Measurements from ENCODE around the gene SELENOI. TPM values are rescaled to one million over a fixed set of nuclear protein-coding genes. Genes with fewer than 3 reads are reported as not detected.
"Not testable (repeated sequence)": the region's sequence is repeated elsewhere in the genome, so short reads cannot be mapped to it uniquely, and the experiment has no call there.

SELENOI gene
- total RNA-seq, 1 donor from 2014 or later: 17.9 TPM

DNA sequence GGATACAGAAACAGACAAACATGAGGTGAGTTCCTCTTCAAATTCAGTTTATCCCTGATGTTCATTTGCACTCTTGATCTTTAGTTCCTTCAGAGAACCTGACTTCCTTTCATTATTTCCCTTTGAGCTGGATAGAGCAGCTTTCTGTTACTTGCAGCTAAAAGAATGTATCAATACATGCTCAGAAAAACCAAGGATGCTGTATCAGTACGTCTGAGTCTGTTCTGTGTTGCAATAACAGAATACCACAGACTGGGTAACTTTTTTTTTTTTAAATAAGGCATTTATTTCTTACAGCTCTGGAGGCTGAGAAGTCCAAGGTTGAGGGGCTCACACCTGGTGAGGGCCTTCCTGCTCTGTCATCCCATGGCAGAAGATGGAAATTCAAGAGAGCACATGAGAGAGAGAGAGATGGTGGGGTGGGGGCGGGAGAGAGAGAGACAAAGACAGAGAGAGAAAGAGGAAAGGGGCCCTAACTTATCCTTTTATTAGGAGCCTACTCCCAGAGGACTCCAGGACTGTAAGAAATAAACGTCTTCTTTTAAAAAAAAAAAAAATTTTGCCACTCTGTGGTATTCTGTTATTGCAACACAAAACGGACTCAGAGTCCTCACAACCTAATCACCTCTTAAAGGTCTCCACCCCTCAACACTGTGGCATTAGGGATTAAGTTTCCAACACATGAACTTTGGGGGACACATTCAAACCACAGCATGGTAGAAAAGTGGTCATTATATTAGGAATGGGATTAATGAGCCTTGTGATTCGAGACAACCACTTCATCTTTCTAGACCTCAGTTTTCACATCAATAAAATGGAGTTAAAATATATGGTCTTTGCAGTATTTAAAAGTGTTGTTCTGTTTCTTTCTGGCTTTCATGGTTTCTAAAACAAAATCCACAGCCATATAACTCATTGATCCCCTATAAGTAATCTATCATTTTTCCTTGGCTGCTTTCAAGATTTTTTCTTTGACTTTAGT, 18.4 kb upstream of the SELENOI start:
- no peak for DNase-seq (ENCODE audit: low read depth, low spot score)

DNA sequence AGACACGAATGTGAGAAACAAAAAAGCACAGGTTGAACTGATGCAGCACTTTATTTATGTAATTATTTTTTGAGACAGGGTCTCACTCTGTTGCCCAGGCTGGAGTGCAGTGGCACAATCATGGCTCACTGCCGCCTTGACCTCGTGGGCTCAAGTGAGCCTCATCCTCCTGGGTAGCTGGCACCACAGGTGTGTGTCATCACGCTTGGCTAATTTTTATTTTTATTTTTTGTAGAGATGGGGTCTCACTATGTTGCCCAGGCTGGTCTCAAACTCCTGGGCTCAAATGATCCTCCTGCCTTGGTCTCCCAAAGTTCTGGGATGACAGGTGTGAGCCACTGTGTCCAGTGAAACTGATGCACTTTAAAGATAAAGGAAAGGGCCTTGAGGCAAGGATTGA, 16.9 kb upstream of the SELENOI start:
- not testable (repeated sequence) for DNase-seq (ENCODE audit: low read depth, low spot score)

DNA sequence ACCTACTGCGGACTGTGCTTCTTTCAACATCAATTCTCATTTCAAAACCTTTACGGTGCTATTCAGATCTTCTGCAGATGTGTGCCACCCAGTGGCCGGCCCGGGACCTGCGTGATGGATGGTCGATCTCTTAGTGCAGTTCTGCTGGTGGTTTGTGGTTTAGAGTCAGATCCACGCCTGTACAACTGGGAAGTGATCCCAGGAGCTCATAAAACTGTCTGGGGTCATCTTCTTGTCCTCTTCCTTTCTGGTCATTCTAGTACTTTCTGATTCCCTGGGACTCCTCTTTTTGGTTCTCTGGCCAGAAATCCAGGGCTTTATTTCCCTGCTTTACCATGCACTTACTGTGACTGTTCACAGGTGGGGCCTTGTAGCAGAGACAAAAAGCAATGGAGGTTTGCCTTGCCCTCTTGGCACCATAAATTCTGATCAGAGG, 15.8 kb upstream of the SELENOI start:
- DNase-seq (ENCODE audit: low read depth, low spot score): peak; percentile 29

DNA sequence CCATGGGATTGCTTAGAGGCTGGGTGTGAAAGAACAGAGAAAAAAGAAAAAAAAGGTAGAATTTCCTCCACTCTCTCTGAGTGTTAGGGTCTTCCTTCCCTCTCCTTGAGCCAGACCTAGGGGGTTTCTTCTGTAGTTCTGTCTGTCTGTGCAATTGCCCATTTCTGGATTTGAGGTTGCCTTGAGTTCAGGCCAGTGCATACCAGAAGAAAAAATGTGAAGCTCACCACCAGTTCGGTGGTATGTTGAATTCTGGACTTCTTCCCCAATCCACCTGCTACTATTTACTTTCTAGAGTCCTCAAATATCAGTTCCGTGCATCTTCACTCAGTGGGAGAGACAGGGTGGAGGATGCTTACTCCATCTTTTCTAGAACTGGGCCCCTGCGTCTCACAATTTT, 15.3 kb upstream of the SELENOI start:
- DNase-seq (ENCODE audit: low read depth, low spot score): no peak

DNA sequence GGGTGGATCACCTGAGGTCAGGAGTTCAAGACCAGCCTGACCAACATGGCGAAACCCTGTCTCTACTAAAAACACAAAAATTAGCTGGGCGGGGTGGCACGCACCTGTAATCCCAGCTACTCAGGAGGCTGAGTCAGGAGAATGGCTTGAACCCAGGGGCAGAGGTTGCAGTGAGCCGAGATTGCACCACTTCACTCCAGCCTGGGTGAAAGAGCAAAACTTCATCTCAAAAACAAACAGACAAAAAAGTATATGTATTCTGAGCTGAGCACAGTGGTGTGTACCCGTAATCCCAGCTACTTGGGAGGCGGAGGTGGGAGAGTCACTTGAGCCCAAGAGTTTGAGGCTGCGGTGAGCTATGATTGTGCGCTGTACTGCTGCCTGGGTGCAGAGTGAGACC, 14.6 kb upstream of the SELENOI start:
- not testable (repeated sequence) for DNase-seq (ENCODE audit: low read depth, low spot score)

DNA sequence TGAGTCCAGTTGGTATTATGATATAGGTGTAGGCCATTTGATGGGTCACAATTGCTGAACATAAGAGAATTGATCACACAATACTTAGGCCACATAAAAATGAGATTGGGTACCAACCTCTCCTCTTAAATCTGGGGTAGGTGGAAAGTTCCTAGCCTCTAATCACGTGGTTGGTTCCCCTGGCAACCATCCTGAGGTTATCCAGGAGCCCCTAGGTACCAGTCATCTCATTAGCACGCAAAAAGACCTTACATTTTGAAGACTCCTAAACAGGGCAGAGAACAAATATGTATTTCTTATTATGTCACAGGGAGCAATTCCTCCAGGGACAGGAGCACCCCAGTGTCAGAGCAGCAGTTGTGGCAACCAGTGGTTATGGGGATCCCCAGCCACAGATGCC, 12.7 kb upstream of the SELENOI start:
- no peak for DNase-seq (ENCODE audit: low read depth, low spot score)

DNA sequence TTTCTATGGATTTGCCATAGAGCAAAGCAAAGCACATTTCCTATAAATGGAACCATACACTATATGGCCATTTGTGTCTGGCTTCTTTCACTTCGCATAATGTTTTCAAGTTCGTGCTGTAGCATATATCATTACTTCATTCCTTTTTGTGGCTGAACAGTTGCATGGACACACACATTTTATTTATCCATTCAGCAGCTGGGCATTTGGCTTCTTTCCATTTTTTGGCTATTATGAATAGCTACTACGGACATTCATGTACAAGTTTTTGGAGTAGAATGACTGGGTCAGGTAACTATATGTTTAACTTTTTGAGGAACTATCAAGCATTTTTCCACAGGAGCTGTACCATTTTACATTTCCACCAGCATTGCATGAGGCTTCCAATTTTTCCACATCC, 10.7 kb upstream of the SELENOI start:
- DNase-seq (ENCODE audit: low read depth, low spot score): no peak

DNA sequence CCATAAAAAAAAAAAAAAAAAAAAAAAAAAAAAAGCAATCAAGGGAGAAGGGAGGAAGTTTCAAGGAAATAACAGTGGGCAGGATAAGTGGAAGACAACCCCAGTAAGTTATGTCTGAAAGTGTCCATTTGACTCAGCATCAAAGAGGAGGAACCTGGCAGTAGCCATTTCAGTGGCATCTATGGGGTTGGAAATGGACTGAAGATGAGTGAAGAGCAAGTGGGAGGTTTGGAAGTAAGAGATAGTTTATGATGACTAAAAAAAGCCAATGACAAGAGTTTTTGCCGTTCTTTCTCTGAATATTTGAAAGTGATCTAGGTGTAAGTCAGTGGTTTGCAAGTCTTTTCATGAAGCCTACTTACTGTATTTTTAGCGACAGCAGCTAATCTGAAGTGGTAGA, 9.2 kb upstream of the SELENOI start:
- no peak for DNase-seq (ENCODE audit: low read depth, low spot score)

DNA sequence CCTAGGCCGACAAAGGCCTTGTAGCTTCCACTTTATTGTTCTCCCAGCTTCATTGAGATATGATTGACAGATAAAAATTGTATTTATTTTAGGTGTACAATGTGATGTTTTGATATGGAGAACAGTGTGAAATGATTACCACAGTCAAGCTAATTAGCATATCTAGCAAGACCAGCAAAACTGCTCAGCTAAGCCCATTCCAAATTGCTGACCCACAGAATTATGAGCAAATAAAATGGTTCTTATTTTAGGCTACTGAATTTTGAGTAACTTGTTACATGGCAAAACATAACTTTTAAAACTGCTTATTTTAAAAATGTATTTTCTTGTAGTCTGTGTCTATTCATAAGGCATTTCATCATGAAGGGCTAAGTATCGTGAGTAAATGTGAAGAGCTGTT, 8.6 kb upstream of the SELENOI start:
- DNase-seq (ENCODE audit: low read depth, low spot score): no peak

DNA sequence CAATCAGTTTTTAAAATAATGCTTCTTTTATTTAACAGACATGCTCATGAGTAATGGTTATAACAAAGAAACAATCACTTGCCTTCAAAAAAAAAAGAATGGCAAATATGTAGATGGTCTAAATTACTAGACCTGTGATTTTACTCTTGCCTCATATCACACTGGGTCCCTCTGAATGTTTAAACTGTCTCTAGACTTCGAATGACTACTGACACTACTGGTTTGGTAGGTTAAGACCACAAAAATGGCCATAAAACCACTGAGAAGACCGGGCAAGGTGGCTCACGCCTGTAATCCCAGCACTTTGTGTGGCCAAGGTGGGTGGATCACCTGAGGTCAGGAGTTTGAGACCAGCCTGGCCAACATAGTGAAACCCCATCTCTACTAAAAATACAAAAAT, 5.1 kb upstream of the SELENOI start:
- no peak for DNase-seq (ENCODE audit: low read depth, low spot score)

DNA sequence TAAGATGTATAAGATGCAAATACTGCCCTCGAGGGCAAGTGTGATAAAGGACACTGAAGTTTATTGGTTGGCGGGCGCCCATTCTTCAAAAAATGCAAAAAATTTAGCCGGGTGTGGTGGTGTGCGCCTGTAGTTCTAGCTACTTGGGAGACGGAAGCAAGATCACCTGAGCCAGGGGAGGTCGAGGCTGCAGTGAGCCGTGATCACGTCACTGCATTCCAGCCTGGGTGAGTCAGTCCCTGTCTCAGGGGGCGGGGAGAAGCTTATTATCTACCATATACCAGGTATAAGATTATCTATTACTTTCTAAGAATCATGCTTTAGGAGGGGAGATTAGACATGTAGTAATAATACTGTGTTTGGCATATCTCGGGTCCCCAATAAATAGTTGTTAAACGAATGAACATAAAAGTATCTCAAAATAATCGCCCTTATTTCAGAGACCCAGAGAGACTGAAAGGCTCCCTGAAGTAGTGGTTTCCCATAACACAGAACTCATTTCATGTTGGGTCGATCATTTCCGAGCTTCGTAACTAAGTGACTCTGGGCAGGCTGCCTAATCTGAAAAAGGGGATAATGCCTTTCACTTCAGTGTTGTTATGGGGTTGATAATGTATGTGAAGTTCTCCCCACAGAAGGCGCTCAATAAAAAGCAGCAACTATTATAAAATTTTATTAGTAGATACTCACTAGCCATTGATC, 1.2 kb upstream of the SELENOI start:
- no peak for DNase-seq (ENCODE audit: low read depth, low spot score)

DNA sequence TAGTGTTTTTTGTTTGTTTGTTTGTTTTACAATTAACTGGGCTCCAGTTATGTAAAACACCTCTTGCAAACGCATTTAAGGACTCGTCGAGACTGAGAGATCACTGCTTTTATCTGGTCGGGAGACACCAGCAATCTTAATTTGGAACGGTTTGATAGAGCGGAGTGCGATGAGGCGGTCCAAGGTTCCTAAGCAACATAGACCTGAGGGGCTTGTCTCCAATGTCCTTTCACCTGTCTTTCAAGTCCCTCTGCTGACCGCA, 729 bp upstream of the SELENOI start:
- no peak for DNase-seq (ENCODE audit: low read depth, low spot score)

DNA sequence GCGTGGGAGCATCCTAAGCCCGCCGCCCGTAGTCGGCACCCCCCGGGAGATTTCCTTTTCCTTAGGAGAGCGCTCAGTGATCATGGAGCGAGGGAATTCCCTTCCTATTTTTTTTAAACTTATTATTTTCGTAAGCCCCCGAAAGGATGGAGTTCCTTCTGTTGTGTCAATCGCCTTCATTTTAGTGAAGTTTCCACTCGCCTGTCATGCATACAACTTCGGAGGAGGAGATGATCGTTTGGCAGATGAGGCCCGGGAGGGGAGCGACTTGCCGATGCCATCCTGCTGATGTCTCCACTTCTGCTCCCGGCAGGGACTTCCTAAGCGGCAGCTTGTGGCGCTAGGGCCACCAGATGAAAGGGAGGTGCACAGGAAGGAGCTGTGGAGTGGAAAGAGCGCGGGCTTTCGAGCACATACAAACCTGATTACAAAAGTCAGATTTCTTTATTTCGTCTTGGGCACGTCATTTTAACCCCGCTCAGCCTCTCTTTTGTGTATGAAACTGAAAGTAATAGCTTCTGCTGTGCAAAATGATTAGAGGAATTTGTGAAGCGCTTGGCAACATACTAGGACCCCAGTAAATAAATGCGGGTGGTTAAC, 611 bp downstream of the SELENOI start, which contains the start of gene ADGRF3:
ADGRF3 (minus strand) TSS at position 336 of the 600 bp plus-strand sequence. CDS start 555 bp downstream, outside the sequence.
- DNase-seq (ENCODE audit: low read depth, low spot score): no peak

DNA sequence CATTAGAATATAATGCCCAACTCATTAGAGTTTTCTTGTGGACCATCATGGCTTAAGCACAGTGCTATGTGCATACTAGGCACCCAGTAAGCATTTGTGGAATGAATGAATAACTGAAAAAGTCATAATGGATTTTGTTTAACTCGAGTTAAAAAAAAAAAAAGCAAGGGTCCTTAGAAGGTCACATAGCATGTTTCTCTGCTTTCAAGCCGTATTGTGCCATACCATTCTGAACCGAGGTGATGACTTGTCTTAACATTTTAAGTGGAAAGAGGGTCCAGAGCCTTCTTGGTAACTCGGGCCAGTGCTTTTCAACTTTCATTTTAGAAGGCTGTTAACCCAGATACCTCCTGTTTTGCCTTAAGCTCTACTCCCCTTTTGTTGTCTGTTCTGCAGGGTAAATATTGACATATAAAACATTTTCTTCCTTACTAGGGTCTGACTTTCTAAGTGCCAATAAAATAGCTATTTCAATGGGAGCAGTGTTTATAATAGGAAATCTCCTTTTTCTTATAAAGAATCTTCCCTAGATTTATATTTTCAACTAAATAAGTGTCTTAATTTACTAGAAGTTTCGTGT, 1.4 kb downstream of the SELENOI start:
- DNase-seq (ENCODE audit: low read depth, low spot score): no peak

DNA sequence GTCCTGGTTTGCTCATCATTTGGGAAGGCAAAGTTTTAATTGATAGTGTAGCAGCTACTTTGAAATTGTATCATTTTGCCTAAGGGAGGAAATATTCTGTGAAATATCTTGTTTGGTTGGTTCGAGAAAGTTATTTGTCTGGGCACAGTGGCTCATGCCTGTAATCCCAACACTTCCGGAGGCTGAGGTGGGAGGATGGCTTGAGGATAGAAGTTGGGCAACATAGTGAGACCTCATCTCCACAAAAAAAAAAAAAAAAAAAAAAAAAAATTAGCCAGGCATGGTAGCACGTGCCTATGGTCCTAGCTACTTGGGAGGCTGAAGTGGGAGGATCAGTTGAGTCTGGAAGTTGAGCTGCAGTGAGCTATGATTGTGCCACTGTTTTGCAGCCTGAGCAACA, 3.7 kb downstream of the SELENOI start:
- no peak for DNase-seq (ENCODE audit: low read depth, low spot score)

DNA sequence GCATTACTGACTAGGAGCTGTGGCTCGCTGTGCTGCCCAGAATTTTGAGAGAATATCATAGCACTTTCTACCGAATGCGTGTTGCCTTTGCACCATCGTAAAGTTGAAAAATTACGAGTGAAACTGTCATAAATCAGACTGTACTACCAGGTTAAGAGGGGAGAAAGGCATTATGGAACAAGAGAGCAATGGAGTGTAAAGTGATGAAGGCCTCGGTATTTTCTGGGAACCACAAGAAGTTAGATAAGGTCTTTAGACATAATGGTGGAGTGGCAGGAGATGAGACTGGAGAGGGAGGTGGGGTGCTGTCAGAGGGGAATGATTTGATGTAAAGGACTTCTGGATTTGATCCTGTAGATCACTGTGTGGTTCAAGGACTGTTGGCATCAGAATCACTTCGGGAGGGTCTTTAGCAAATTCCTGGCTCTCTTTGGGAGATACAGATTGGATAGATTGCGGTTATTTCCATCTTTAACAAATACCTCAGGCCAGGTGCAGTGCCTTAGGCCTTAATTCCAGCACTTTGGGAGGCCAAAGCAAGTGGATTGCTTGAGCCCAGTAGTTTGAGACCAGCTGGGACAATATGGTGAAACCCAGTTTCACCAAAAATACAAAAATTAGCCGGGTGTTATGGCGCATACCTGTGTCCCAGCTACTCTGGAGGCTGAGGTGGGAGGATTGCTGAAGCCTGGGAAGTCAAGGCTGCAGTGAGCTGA, 5.6 kb downstream of the SELENOI start:
- DNase-seq (ENCODE audit: low read depth, low spot score): no peak

DNA sequence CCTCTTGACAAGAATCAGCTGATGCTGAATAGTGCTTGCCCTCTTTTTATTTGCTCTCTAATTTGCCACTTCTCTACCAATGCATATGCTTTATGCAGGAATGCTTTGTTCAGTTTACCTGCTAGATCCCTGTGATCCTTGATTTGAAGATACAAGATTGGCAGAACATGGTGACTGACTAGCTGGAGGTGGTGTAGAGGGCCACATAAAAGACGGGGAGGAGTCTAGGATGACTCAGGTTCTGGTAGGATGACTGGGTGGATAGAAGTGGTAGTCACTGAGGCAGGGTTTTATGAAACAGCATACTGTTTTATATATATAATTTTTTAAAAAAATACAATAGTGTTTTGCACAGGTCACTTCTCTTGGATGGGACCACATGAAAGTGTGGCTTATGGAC, 6.9 kb downstream of the SELENOI start:
- DNase-seq (ENCODE audit: low read depth, low spot score): no peak

DNA sequence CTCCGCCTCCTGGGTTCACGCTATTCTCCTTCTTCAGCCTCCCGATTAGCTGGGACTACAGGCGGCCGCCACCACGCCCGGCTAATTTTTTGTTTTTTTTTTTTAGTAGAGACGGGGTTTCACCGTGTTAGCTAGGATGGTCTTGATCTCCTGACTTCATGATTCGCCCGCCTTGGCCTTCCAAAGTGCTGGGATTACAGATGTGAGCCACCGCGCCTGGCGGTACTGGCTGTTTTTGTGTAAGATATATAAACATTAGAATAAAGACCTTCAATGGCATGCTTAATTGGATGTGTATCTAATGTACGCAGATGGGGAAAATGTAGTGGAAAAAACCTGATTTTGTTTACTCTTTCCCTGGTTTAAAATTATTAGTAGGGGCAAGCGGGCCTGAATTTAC, 8.5 kb downstream of the SELENOI start:
- not testable (repeated sequence) for DNase-seq (ENCODE audit: low read depth, low spot score)

DNA sequence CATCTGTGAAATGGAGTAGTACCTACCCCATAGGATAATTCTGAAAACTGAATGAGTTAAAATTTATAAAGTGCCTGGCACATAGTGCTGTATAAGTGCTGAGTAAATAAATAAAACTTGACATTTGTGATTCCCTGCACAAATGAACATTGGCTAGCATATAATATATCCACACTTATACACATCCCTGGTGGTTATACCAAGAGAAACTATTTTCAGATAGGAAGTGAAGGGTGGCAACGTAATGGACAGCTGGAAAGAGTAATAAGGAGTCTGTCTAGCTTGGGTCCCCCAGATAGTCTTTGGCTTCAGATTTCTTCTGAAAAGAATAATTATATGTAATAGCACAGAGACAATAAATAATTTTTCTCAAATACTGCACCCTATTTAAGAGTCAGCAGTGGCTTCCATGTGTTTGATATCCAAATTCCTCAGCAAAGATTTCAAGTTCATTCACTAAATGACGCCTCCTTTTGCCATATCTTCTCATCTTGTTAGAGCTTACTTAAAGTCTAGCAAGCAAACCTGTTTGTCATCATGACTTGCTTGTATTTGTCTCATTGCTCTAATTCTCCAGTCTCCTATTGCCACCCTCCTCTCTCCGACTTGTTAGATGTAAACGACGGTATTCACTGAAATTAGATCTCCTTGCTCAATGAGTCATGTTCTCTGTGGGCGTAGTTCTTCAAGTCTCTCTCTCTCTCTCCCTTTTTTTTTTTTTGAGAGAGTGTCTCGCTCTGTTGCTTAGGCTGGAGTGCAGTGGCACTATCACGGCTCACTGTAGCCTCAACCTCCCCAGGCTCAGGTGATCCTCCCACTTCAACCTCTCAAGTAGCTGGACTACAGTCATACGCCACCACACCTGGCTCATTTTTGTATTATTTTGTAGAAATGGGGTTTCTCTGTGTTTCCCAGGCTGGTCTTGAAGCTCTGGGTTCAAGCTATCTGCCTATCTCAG, 9.4 kb downstream of the SELENOI start:
- no peak for DNase-seq (ENCODE audit: low read depth, low spot score)

DNA sequence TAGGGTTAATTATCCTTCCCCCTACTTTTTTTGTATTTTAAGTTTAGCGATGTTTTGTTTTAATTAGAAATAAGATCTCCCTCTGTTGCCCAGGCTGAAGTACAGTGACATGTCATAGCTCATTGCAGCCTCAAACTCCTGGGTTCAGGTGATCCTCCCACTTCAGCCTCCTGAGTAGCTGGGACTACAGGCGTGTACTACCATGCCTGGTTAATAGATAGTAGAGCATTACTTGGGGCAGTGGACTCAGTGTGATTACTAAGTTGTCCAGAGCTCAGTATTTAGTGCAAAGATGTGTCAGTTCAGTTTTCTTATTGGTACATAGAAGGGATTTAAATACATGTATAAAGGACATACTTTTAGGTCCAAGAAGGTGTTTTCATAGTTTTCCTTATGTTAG, 10.2 kb downstream of the SELENOI start:
- no peak for DNase-seq (ENCODE audit: low read depth, low spot score)

Measured in pulmonary artery endothelial cell (primary cell).